CD4-positive, alpha-beta T cell treated with Interleukin-6 for 4 hours (primary cell): ENCODE results near the gene TSSC4.

Source experiments
- DNase-seq: peaks from one replicate; pipeline ENCODE4 v3.0.0-alpha.2; 2020; ENCODE audit warnings: mixed read lengths

TSSC4 gene

DNA sequence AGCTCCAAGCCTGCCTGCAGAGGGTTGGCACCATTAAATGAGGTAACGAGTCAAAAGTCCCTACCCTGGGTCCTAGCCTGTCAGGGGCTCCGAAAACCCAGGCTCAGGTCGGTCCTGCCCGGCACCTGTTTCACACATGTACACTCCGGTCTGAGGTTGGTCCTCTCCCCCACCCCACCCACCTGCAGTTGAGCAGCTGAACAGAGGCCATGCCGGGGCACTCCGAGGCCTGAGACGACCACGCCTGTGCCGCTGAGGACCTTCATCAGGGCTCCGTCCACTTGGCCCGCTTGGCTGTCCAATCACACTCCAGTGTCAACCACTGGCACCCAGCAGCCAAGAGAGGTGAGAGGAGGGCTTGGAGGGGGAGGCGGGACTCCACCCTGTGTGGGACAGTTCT lies 1.6 kb downstream of the TSSC4 start:
- no peak for DNase-seq

- DNase-seq = no peak
These were observed 2.5 kb downstream of the TSSC4 start for GRCh38 chr11:2402890-2403645.

GRCh38 chr11:2404735-2405196 lies 4.2 kb downstream of the TSSC4 start:
- DNase-seq = no peak

DNA sequence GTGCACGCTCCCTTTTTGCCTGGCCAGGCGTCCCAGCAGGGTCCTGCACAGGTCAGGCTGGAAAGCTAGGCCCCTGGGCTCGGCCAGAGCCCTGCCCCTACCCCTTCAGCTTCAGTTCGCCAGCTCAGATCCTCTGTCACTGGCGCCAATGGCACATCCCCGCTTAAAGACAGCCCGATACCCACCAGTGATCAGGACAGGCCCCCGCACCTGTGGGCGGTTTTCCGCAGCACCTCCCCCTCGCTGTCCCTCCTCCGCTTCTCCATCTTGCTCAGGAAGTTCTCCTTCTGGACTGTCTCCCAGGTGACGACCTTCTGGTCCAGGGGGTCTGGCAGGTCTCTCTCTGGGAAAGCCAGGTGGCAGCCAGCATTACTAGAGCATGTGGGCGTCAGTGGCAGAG lies 5.9 kb downstream of the TSSC4 start:
- no peak for DNase-seq

GRCh38 chr11:2406878-2407410 lies 6.4 kb downstream of the TSSC4 start:
- DNase-seq = no peak

DNA sequence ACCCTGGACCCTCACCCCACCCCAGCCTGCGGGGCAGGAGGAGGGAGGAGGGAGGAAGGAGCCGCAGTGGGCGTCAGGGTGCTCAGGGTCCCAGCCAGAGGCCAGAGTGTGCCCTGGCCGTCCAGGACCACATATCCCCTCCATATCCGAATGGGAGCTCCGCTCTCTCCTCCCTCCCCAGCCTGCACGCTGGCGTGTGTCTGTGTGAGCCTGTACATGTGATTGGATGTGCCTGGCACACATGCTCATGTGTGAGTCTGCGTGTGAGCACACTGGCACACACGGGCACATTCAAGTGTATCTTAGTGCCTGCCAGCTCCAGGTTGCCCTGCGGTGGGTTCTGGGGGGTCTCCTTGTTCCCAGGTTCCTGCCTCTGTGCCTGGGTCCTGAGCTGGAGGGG lies 8.1 kb downstream of the TSSC4 start:
- DNase-seq = no peak

GRCh38 chr11:2409126-2409525 lies 8.6 kb downstream of the TSSC4 start:
- no peak for DNase-seq

GRCh38 chr11:2409611-2410468 lies 9.3 kb downstream of the TSSC4 start:
- no peak for DNase-seq

DNA sequence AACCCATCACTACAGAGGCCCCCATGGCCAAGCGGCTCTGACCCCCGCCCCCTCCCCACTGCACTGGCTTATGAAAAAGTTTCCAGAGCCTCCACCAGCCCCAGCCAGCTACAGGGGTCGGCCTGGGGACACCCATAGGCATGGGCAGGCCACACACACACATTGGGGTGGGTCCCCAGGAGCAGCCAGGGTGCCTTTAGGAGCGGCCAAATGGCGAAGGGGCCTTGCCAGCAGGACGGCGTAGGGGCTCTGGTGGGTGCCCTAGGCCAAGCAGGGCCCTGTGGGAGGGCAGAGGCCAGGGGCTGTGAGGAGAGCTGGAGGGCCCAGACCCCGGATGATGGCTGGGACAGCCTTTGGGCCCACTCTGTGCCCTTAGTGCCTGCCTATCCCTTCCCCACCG lies 10.1 kb downstream of the TSSC4 start:
- DNase-seq = no peak

GRCh38 chr11:2411446-2412305 lies 11.1 kb downstream of the TSSC4 start:
- no peak for DNase-seq

DNA sequence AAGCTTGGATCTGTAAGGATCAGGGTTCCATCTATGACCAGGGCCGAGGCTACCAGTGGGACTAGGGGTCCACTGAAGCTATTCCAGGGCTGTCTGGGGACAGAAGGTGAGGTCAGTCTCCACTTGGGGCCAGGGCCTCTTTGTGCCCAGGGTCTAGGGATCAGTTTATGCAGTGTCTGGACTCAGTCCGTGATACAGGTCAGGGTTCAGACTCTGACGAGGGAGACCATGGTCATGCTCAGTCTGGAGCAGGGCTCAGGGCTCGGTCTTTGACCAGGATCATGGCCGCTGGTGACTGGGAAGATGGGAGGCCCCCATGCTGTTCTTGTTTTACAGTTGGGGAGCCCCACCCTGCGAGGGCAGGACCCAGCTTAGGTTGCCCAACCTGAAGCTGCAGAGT lies 11.8 kb downstream of the TSSC4 start:
- DNase-seq = no peak

DNA sequence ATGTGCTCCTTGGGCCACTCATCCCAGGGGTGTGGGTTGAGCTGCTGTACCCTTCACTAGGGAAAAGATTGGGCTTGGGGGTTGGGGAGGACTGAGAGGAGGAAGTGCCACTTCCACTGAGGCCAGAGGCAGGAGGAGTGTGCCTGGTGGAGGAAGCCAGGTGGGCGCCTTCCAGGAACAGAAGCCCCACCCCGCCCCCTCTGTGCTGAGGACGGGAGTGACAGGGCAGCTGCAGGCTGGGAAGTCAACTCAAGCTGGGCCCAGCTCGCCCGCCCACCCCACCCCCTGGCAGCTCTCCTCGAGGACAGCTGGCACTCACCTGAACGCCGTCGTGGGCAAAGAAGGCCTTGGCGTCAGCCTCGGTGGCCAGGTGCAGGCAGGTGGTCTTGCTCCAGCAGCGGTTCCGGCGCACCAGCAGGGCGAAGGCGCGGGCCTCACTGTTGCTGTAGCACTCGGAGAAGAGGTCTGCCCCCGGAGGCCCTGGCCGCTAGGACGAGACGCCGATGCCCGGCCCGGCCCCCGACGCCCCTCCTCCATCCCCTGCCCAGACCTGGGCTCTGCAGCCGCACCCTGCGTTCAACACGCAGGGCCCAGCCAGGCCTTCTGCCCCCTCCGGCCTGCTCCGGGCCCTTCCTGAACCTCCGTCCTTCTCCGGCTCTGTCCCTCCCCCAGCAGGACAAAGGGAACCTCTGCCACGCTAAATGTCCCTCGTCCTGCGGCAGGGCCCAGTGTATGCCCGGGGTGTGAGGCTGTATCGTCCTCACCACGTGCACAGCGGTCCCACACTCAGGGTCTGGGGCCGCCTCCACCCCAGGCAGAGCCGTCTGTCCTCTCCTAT lies 13.4 kb downstream of the TSSC4 start:
- DNase-seq = no peak

DNA sequence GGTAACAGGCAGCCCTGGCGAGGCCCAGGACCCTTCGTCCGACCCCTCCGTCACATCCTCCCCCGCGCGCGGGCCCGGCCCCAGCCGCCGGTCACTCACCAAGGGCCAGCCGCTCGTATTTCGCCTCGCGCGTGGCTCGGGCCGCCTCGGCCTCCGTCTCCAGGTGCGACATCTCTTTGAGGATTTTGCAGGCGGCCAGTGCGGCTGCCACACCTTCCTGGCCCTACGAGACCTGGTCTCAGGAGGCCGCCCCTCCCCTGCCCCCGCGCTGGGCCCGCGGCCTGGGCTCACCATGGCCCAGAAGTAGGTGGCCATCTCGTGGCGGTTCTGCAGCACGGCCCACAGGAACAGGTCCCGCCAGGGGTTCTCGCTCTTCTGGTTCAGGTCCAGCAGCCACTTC lies 14.1 kb downstream of the TSSC4 start:
- DNase-seq = no peak

DNA sequence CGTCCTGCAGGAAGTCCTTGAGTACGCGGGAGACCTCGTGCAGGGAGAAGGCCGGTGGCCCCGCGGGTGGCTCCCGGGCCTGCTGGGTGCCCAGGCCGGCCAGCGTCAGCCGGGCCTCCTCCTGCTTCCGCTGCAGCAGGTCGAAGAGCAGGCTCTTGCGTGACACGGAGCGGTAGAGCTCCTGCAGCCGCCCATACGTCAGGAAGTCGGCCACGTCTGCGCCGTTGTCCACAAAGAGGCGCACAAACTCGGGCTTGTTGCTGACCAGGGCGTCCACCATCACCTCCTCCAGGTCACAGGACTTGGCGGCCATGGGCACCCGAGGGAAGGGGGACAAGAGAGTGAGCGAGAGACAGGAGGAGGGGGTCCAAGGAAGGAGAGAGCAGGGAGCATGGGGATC lies 14.6 kb downstream of the TSSC4 start:
- no peak for DNase-seq

DNA sequence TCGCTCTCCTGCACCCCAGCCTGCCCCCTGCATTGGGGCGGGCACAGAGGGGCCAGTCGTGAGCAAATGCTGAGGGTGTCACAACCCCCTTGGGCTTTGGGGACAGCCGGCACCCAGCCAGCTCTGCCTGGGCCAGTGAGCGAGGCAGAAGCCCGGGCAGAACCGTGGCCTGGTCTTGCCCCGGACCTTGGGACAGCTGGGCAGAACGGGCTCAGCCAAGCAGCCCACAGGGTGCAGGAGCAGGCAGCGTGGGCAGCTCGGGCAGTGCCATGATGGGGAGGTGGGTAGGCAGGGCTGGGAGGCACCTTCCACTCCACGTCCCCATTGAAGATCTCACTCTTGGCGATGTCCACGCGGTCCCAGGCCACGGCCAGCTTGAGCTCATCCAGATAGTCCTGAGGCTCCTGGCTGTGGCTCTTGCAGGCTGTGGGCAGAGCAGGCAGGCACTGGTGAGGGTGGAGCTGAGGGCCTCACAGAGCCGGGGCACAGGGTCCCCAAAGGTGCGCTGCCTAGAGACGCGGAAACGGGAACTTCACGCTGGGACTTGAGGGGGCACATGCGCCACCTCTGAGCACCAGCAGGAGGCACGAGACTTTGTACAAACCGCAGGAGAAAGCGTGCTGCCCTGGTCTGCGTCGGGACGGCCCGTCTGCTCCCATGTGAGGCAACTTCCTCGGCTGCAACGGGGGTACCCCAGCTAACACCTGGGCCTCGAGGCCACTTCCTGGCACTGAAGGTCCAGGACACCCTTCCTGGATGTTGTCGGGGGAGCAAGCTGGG lies 15.2 kb downstream of the TSSC4 start:
- no peak for DNase-seq

- no peak for DNase-seq
These were observed 16.2 kb downstream of the TSSC4 start for GRCh38 chr11:2416765-2417164.

DNA sequence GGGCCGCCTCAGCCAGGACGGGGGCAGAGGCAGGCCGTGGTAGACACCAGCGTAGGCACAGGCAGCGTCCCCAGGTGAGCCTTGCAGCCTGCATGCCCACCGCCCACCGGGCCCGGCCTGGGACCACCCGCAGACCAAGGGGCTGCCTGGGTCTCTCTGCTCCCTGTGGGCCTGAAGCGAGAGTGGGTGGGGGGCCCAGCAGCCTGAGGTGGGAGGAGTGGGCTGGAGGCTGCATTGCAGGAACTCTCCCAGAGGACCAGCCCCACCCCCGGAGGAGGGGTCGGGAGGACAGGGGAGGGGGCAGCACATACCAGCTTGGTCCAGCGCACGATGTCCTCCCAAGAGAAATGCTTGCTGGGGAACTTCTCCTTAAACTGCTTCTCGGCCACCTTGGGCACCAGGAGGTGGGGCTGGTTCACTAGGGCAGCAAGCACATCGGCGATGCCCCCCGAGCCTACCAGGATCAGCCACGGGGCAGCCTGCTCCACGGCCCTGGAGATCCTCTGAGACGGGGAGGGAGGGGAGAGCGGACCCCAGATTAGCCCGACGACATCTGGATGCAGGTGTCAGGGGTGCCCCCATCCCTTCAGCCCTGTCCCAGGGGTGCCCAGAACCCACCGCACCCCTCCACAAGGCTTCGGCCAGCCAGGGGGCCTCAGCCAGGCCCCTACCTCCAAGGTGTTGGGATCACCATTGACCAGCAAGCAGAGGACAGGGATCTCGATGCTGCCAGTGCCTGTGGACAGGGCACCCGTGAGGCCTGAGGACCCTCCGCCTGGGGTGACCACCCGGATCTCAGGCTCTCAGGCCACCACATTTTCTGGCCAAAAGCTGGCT lies 17.5 kb downstream of the TSSC4 start:
- no peak for DNase-seq

DNA sequence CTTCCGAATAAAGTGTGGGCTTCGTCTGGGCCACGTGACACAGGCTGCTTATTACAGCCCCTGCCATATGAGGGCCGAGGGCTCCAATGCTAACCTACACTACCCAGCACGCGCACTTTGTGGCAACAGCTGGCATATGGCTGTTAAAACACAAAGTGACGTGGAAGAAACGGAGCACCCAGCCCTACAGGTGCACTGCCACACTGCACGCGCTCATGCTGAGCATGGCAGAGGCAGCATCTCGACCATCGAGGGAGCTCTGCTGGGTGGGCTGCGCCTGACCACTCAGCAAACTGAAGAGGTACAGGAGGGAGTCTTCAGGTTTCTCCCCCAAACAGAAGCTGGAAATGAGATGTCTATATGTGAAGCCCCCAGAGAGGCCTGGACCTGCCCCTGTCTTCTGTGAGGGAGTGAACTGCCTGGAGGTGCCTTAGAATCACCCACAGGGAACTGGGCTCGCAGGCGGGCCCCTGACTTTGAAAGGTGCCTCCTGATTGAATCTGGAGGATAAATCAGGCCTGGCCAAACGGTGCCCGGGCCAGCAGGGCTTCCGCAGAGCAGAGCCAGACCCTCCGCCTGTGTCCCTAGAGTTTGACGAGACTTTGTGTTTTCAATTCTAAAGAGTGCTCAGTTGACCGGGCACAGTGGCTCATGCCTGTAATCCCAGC lies 18.3 kb downstream of the TSSC4 start:
- no peak for DNase-seq

DNA sequence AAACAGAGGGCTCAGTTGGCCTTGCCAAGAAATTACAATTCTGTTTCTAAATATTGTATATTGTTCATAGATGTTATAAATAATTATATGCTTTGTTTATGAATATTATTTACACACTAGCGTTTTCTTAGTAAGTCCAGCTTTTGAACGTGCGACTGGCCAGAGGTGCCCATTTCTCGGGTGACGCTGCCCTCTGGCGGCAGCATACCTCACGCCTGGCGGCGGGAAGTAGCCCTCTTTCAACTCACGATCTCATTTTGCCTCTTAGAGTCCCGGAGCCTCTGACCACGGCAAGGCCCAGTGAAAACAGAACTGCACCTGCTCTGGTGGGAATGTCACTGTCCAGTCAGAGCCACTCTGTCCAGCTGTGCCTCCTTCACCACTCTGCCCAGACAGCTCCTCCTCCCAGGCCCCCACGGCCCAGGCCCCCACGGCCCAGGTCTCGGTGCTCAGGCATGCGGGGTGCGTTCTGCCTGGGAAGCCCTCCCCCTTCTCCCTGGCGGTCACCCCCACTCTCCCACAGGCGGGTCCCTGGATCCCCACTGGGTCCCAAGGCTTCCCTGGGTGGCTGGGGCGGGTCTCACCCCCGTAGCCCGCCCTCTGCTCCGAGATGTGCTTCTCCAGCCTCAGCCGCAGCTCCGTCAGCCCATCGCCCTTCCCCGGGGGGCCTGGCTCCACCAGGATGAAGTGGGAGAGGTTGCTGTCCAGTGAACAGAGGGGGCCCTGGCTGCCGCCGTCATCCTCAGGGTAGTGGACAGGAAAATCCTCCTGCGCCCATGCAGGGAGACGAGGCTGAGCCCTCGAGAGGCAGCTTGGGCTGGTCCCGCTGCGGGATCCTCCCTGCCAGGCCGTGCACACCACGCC lies 19.3 kb downstream of the TSSC4 start:
- peak; percentile 69 for DNase-seq
